H7 (cell line): ENCODE measurements around the gene GAB2. TPM values are rescaled to one million over a fixed set of nuclear protein-coding genes. Genes with fewer than 3 reads are reported as not detected.

Source experiments
- DNase-seq: peaks from one replicate; pipeline ENCODE4 v3.0.0; 2012
- H3K27me3 ChIP-seq: 2 replicates; pipeline ENCODE4 v1.6.0; 2011; ENCODE audit warnings: mild to moderate bottlenecking, low read length; ENCODE audit not compliant: control insufficient read depth, insufficient read depth
- H3K36me3 ChIP-seq: replicated peaks from 2 replicates; pipeline ENCODE4 v1.5.1; 2011; ENCODE audit warnings: low read length; ENCODE audit not compliant: control insufficient read depth, insufficient read depth
- H3K4me3 ChIP-seq: 2 replicates; pipeline ENCODE4 v1.5.1; 2011; ENCODE audit warnings: low read depth, mild to moderate bottlenecking, control low read depth, low read length, moderate library complexity; ENCODE audit not compliant: insufficient read depth
- total RNA-seq: library from RNA; depleted of rRNA; stranded (reverse); fragments of >200 nt; shearing (Covaris generic); gene quantifications from 2 replicates; pipeline ENCODE4 v1.2.3, GENCODE V29; 2014

GAB2 gene
- total RNA-seq, 1 experiment from 2014 or later: 9.6 TPM

DNA sequence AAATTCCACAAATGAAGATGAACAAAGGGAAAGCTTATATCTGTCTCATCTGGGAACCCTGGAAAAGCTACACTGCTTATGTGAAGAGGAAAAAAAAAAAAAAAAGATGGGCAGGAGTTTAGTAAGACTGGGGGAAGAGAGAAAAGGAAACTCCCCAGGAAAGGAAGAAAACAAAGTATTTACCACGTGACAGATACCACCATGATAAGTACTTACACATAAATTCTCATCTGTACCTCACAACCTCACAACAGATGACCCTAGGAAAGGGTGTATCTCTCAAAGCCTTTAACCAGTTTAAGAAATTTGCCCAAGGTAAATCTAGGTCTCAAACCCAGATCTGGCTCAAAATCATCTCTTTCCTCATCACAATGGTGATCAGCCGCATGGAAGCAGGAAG is 77.1 kb downstream of the GAB2 start:
- Histone ChIP-seq H3K36me3 (no peaks in the 10 kb centered on the region), H3K27me3 (no peaks in the 10 kb centered on the region), H3K4me3 (no peak overlapping the region)
- no peak for DNase-seq

DNA sequence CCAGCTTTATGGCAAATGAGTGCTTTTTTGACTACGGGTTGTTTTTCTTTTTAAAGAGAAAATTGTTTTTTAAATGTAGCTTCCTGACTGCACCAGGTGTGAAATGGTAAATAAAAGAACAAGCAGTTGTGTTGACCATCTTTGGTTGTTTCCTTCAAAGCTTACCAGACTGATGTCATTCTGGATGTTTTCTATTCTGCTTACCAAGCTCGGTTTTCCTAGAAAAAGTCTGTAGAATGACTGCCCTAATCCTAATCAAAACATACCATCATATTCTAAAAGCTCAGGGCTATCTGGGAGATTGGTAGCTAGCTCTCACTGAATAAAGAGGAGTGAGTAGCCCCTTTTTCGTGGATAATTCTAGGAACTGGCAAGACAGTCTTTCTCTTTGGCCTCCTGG is 77.7 kb downstream of the GAB2 start:
- Histone ChIP-seq H3K36me3 (no peaks in the 10 kb centered on the region), H3K27me3 (no peaks in the 10 kb centered on the region), H3K4me3 (no peak overlapping the region)
- DNase-seq: no peak

DNA sequence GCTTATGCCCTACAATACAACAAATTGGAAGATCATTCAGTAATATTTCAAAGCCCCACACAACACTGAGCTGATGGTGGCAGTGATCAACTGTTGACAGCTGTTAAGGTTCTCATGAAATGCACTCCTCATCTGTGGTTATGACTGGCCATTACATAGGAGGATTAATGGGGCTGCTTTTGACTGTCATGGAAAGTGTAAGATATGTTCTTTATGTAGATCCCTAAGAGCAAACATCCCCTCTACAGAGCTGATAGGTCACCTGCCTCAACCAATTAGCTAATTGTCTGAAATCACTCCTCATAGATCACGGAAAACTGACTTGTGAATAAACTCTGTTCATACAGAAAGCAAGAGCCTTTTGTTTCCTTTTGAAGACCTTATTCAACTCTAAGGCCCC is 78.1 kb downstream of the GAB2 start:
- no peaks in the 10 kb centered on the region for H3K36me3 ChIP-seq
- H3K27me3 ChIP-seq: no peaks in the 10 kb centered on the region
- no peak overlapping the region for H3K4me3 ChIP-seq
- no peak for DNase-seq

DNA sequence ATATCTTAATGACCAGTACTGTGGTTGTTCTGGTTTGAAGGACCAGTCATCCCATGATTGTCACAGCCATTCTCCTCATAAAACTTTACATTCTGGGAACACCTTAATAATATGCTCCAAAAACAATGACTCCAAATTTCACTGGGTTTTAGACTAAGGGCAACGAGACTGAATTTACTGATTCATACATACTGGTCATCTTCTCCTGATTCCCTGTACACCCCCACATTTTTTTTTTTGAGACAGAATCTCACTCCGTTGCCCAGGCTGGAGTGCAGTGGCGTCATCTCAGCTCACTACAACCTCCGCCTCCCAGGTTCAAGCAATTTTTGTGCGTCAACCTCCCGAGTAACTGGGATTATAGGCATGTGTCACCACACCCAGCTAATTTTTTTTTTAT is 78.9 kb downstream of the GAB2 start:
- no peak for DNase-seq
- no peaks in the 10 kb centered on the region for H3K27me3 ChIP-seq

DNA sequence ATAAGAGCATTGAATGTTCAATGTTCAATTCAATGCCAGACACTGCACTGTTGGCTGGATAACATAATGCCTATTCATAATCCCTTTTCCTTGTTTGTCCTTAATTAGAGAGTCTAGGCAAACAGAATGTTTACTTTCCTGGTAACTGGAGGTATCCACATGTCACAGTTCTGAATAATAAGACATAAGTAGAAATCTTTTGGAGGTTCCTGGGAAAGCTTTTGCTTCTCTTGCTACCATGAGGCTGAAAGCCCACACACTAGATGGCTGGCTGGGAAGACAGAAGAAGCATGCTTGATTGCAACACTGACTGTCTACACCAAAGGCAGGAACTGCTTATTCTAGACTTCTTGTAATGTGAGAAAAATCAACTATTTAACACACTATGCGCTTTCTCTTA is 79.5 kb downstream of the GAB2 start:
- Histone ChIP-seq H3K4me3 (no peak overlapping the region), H3K36me3 (no peaks in the 10 kb centered on the region), H3K27me3 (no peaks in the 10 kb centered on the region)
- no peak for DNase-seq

More for the DNA sequence above, 78.9 kb downstream of the GAB2 start:
- no peaks in the 10 kb centered on the region for H3K36me3 ChIP-seq
- H3K4me3 ChIP-seq: no peak overlapping the region

DNA sequence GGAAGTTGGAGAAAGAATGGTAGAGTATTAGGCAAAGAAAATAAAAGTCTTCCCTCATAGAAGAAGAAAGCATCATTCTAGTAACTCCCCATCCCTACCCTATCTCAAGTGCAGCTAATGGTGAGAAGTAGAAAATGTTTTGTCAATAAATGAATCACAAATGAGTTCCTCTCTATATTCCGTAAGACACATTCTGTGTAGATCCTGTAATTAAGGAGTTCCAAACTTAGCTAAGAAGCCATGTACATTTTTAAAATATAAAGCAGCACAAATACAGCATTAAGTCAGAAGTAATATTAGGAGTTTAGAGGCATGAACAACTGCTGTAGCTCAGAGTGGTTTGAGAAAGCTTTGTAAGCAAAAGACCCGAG is 80.1 kb downstream of the GAB2 start:
- DNase-seq: no peak
- Histone ChIP-seq H3K36me3 (no peaks in the 10 kb centered on the region), H3K4me3 (no peak overlapping the region), H3K27me3 (no peaks in the 10 kb centered on the region)

DNA sequence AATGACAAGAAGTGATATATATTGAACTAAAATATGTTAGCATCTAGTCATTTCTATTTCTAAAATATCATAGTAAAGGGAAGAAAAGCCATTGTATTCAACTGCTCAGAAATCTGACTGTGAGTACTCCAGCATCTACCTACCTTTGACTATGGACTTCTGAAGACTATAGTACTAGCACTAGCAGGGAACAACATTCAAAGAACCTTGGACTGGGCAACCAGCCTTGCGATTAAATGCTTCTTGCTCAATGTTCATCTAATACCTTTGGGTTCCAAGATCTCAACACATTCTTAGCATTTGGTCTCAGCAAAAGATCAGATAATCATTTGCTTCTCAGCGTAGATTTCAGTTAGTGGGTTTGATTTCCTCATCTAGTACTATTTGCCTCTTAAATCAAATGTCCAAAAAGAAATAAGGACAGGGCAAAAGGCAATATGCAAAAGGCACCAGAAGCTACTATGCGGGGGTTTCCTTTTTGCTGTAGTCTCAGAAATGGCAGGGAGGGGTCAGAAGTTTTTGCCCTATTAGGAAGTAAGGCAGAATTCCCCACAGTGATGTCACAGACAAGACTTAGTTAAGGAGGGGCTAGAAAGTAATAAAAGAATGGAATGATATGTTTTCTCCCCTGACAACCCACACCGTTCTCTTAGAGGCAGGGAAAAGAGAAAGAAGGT is 80.6 kb downstream of the GAB2 start:
- Histone ChIP-seq H3K27me3 (no peaks in the 10 kb centered on the region), H3K36me3 (no peaks in the 10 kb centered on the region), H3K4me3 (no peak overlapping the region)
- no peak for DNase-seq

DNA sequence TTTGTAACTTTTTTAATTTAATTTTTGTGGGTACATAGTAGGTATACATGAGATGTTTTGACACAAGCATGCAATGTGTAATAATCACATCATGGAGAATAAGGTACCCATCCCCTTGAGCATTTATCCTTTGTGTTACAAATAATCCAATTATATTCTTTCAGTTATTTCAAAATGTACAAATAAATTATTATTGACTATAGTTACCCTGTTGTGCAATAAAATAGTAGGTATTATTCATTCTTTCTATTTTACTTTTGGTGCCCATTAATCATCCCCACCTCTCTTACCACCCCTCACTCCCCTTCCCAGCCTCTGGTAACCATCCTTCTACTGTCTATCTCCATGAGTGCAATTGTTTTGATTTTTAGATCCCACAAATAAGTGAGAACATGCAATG is 83.5 kb downstream of the GAB2 start:
- H3K36me3 ChIP-seq: no peaks in the 10 kb centered on the region
- DNase-seq: no peak
- H3K27me3 ChIP-seq: no peaks in the 10 kb centered on the region
- H3K4me3 ChIP-seq: no peak overlapping the region

DNA sequence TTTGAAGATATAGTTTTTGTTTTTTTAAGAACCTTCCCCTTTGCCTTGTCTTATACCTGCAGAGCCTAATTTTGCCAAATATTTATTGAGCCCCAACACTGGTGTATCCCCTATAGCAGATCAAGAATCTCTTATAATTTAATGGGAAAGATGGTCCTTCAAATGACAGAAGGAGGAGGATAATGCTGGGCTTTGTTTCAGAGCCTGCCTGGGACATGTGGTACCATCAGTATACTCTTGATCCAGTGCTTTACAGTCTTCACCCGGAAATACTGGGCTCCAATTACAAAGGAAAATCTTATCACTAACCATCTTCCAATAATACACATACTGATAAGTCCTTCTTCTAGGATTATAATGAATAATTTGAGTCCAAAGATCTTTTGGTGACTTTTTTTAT is 84.7 kb downstream of the GAB2 start:
- Histone ChIP-seq H3K27me3 (no peaks in the 10 kb centered on the region), H3K4me3 (no peak overlapping the region), H3K36me3 (no peaks in the 10 kb centered on the region)
- no peak for DNase-seq

DNA sequence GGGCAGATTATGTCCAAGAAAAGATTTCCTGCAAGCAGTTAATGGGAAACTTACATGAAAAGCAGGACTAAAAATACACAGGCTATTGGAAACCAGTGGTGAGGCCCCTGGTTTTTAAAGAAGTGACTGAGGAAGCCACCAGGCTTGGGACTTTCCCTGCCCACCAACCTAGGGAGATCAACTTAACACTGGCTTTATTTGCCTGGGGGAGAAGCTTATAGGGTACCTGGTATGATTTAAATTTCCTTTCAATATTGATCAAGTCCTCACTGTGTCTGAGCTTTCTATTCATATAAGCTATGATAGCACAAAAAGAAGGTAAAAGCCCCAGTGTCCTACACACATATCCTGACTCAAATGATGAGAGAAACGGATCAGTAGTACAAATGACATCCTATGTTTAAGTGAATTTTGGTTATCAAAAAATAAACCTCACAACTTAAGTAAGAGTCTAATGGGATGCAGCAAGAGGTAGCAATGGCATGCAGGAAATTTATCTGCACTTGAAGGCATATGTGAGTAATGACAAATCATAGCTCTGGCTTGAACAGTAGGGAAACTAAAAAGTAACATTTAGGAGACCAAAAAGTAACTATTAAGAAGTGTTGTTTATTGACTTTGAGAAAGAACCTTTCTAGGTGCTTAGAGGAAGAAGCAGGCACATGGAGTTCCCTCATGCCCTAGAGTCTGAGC is 85.3 kb downstream of the GAB2 start:
- H3K27me3 ChIP-seq: no peaks in the 10 kb centered on the region
- no peak for DNase-seq
- no peaks in the 10 kb centered on the region for H3K36me3 ChIP-seq
- H3K4me3 ChIP-seq: no peak overlapping the region

DNA sequence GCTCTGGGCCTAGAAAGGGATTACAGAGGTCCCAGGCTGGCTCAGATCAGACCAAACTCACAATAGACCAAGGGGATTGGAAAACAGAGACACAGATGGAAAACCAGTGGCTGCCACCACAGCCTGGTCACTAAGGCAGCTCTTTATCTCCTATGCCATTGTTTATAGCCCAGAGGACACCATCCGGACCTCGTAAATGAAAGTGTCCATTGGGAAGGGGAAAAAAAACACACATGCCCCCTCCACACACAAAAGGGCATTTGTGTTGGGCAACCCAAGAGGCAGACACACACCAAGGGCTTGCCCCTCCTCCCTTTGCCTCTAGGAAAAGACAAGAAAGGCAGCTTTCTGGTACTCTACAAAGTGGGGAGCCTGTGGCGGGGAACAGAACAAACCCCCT is 85.9 kb downstream of the GAB2 start:
- Histone ChIP-seq H3K27me3 (no peaks in the 10 kb centered on the region), H3K36me3 (no peaks in the 10 kb centered on the region), H3K4me3 (no peak overlapping the region)
- no peak for DNase-seq

DNA sequence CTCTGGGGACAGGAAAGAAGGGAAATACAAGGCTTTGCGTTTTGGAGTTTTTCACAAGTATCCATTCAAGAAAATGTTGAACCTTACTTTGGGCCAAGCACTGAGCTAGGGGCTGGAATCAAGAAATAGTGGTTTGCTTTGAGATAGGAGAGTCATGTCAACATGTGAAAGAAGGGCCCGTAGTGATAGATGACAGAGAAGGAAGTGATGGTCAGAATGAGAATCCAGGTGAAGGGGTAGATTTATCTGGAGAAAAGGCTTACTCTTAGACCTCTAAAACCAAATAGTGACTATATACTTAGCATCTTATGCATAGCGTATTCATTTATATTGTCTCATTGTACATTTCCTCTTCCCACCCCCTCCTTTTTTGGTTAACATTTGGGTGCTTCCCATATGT is 87.3 kb downstream of the GAB2 start:
- H3K36me3 ChIP-seq: no peaks in the 10 kb centered on the region
- no peaks in the 10 kb centered on the region for H3K27me3 ChIP-seq
- no peak for DNase-seq
- H3K4me3 ChIP-seq: no peak overlapping the region

DNA sequence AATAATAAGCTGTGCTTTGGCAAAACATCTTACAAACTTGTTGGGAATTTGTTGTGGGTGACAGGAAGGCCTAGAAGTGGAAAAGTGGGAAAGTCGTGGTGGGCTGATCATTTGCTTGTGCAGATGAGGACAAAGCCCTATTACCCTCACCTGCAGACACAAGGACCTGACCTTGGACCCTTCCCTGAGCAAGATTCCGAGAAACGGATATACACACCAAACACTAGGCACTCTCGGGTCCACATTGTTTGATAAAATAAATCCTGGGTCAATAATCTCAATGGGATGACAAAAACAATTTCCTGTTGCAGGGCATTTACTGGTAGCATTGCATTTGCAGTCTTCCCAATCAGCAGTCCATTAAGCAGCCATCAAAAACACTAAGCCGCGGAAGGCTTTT is 89.7 kb downstream of the GAB2 start:
- Histone ChIP-seq H3K36me3 (no peaks in the 10 kb centered on the region), H3K4me3 (no peak overlapping the region), H3K27me3 (no peaks in the 10 kb centered on the region)
- DNase-seq: no peak

DNA sequence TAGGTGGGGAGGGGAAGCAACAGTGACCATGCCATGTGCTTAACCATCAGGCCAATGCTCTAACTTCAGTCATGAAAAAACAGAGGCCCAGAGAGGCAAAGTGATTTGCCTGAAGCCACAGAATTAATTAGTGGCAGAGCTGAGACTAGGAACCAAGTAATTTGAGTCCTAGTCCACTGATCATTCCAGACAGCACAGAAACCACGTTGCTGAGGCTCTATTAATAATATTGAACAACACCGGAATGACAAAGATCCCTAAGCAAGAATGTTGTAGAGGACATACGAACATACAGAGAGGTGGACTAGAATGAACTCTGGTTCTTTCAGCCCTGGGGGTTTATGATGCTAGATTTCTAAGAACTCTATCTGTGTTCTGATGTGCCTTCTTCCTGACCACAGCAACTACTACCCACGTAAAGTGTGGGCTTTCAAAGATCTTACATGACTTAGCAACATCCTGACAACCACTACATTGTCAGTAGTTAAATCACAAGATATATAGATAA is 92.3 kb downstream of the GAB2 start:
- H3K36me3 ChIP-seq: no peaks in the 10 kb centered on the region
- DNase-seq: no peak
- no peaks in the 10 kb centered on the region for H3K27me3 ChIP-seq
- no peak overlapping the region for H3K4me3 ChIP-seq

DNA sequence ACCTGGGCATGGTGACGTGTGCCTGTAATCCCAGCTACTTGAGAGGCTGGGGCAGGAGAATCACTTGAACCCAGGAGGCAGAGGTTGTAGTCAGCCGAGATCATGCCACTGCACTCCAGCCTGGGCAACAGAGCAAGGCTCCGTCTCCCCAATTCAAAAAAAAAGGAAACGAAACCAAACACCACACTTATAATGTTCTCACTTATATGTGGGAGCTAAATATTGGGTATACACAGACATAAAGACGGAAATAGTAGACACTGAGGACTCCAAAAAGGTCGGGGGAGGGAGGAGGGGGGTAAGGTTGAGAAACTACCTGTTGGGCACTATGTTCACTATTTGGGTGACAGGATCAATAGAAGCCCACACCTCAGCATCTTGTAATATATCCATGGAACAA is 94.3 kb downstream of the GAB2 start:
- Histone ChIP-seq H3K4me3 (no peak overlapping the region), H3K36me3 (no peaks in the 10 kb centered on the region), H3K27me3 (no peaks in the 10 kb centered on the region)
- no peak for DNase-seq
